ENCODE measurements around the gene AS3MT.
"Not testable (repeated sequence)": the region's sequence is repeated elsewhere in the genome, so short reads cannot be mapped to it uniquely, and the experiment has no call there.

AS3MT gene

DNA sequence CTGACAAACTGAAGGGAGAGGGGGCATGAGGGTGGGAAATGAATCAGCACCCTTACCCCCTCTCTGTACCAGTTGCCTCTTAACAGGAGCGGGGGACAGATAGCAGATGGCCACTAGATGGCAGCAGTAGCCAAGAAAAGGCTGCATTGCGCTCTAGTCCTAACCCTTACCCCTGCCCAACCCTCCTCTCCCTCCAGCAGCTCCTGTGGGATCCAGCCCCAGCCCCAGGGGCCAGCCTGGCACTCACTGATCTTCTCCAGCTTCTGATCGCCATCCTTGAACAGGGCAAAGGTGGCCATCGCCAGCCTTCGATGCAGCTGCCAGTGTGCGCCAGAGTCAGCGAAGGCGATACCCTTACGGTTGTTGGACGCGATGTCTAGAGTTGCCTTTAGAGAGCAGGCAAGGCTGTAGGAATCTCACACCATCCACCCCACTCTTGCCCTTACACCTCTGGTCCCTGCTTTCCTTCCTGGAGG, 34.2 kb upstream of the AS3MT start:
- Histone ChIP-seq H3K36me3 (ENCODE audit: insufficient read depth, low read length) (no peaks in the 10 kb centered on the region), H3K4me1 (ENCODE audit: insufficient read depth, low read length, severe bottlenecking) (no peaks in the 10 kb centered on the region), H3K27me3 (ENCODE audit: insufficient read depth, low read length) (no peaks in the 10 kb centered on the region), H4K20me1 (ENCODE audit: insufficient read depth, low read length) (no peaks in the 10 kb centered on the region), H3K27ac (ENCODE audit: low read depth, low read length, poor library complexity, severe bottlenecking) (no peak overlapping the region), H3K9me2 (ENCODE audit: low read depth, low read length) (no peaks in the 10 kb centered on the region), H3F3A (ENCODE audit: insufficient read depth, low read length) (no peaks in the 10 kb centered on the region), H3K9ac (ENCODE audit: low read length) (no peak overlapping the region), H3K4me2 (ENCODE audit: low read length) (no peak overlapping the region), H2AFZ (ENCODE audit: low read length) (no peak overlapping the region), H3K79me2 (ENCODE audit: insufficient read depth, low read length) (no peaks in the 10 kb centered on the region), H3K9me3 (ENCODE audit: low read length) (no peaks in the 10 kb centered on the region), H3K4me3 (ENCODE audit: low read depth, low read length, poor library complexity, severe bottlenecking) (no peak overlapping the region)
- no peak for TF ChIP-seq EZH2 (IDR thresholded peaks at IDR 0.05; ENCODE audit: borderline replicate concordance, low read length)
- TF ChIP-seq, protein P1, sequence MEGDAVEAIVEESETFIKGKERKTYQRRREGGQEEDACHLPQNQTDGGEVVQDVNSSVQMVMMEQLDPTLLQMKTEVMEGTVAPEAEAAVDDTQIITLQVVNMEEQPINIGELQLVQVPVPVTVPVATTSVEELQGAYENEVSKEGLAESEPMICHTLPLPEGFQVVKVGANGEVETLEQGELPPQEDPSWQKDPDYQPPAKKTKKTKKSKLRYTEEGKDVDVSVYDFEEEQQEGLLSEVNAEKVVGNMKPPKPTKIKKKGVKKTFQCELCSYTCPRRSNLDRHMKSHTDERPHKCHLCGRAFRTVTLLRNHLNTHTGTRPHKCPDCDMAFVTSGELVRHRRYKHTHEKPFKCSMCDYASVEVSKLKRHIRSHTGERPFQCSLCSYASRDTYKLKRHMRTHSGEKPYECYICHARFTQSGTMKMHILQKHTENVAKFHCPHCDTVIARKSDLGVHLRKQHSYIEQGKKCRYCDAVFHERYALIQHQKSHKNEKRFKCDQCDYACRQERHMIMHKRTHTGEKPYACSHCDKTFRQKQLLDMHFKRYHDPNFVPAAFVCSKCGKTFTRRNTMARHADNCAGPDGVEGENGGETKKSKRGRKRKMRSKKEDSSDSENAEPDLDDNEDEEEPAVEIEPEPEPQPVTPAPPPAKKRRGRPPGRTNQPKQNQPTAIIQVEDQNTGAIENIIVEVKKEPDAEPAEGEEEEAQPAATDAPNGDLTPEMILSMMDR (IDR thresholded peaks at IDR 0.05; ENCODE audit: low read length): peak; percentile 61

DNA sequence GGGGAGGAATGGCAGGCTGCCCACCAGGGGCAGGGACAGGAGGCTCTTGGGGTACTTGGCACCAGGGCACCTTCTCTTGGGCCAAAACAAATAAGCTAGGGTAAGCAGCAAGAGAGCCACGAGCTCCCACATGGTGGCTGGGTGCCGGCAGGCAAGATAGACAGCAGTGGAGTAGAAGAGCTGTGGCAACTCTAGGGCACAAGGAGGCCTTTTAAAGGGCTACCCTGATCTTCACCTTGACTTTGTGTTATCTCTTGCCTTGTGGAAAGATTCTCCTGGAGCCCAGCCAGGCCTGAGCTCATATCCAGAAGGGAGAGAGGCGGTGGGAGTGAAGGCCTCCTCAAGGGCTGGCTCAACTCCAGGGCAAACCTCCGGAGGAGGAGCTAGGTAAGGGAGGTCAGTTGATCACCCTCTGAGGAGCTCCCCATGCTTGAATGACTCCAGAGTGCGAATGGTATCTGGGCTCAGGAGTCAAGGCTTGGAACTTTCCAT, 32.0 kb upstream of the AS3MT start, which contains the start of gene CYP17A1:
Gene CYP17A1 (minus strand): TSS at position 184 of the 492 bp plus-strand sequence. CDS start 52 bp downstream, at position 132.
- no peaks in the 10 kb centered on the region for H4K20me1 ChIP-seq (ENCODE audit: insufficient read depth, low read length)
- H3K27ac ChIP-seq (ENCODE audit: low read depth, low read length, poor library complexity, severe bottlenecking): no peak within 1 kb of the TSS
- H3K36me3 ChIP-seq (ENCODE audit: insufficient read depth, low read length): no peaks in the 10 kb centered on the region
- H3K79me2 ChIP-seq (ENCODE audit: insufficient read depth, low read length): no peaks in the 10 kb centered on the region
- H3K9me3 ChIP-seq (ENCODE audit: low read length): no peaks in the 10 kb centered on the region
- H3K4me3 ChIP-seq (ENCODE audit: low read depth, low read length, poor library complexity, severe bottlenecking): no peak within 1 kb of the TSS
- TF ChIP-seq, protein P1 (IDR thresholded peaks at IDR 0.05; ENCODE audit: low read length): no peak
- no peak for TF ChIP-seq EZH2 (IDR thresholded peaks at IDR 0.05; ENCODE audit: borderline replicate concordance, low read length)
- H3K4me2 ChIP-seq (ENCODE audit: low read length): no peak within 1 kb of the TSS
- no peak within 1 kb of the TSS for H2AFZ ChIP-seq (ENCODE audit: low read length)
- no peaks in the 10 kb centered on the region for H3K4me1 ChIP-seq (ENCODE audit: insufficient read depth, low read length, severe bottlenecking)
- H3F3A ChIP-seq (ENCODE audit: insufficient read depth, low read length): no peaks in the 10 kb centered on the region
- no peak within 1 kb of the TSS for H3K9ac ChIP-seq (ENCODE audit: low read length)
- H3K9me2 ChIP-seq (ENCODE audit: low read depth, low read length): no peaks in the 10 kb centered on the region
- H3K27me3 ChIP-seq (ENCODE audit: insufficient read depth, low read length): no peaks in the 10 kb centered on the region

DNA sequence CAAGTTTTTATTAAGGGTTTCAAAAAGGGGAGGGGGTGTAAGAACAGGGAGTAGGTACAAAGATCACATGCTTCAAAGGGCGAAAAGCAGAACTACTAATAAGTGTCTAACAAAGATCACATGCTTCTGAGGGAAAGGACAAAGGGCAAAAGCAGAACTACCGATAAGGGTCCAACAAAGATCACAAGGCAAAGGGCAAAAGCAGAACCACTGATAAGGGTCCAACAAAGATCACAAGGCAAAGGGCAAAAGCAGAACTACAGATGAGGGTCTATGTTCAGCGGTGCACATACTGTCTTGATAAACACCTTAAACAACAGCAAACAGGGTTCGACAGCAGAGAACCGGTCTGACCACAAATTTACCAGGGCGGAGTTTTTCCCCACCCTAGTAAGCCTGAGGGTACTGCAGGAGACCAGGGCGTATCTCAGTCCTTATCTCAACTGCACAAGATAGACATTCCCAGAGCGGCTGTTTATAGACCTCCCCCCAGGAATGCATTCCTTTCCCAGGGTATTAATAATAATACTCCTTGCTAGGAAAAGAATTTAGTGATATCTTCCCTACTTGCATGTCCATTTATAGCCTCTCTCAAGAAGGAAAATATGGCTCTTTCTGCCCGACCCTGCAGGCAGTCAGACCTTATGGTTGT, 30.9 kb upstream of the AS3MT start:
- not testable (repeated sequence) for H3K4me2 ChIP-seq (ENCODE audit: low read length); H3K4me3 ChIP-seq (ENCODE audit: low read depth, low read length, poor library complexity, severe bottlenecking); H3K9me2 ChIP-seq (ENCODE audit: low read depth, low read length); H3K27me3 ChIP-seq (ENCODE audit: insufficient read depth, low read length); H3K9ac ChIP-seq (ENCODE audit: low read length); H3K27ac ChIP-seq (ENCODE audit: low read depth, low read length, poor library complexity, severe bottlenecking); H3K4me1 ChIP-seq (ENCODE audit: insufficient read depth, low read length, severe bottlenecking); H3K36me3 ChIP-seq (ENCODE audit: insufficient read depth, low read length); H3K9me3 ChIP-seq (ENCODE audit: low read length); H3F3A ChIP-seq (ENCODE audit: insufficient read depth, low read length); H3K79me2 ChIP-seq (ENCODE audit: insufficient read depth, low read length); H4K20me1 ChIP-seq (ENCODE audit: insufficient read depth, low read length); H2AFZ ChIP-seq (ENCODE audit: low read length)

Data from OCI-LY1 (cell line).